Gastrocnemius medialis (tissue), 4 donors: ENCODE measurements around the gene PHACTR1. TPM values are rescaled to one million over a fixed set of nuclear protein-coding genes. Genes with fewer than 3 reads are reported as not detected.

Experiments
- ATAC-seq, 2 donors: fragments of 150-250 bp; one replicate each; pipeline ENCODE4 v1.9.1; 2016
- DNase-seq, 2 donors: peaks; one replicate each; pipeline ENCODE4 v3.0.0-alpha.2; 2019
- H3K27ac ChIP-seq, 4 donors: fragments of 200-600 bp; sonication (generic); 1 replicate in 1 of 4; 2 replicates in 3 of 4; pipeline ENCODE4 v1.5.1; 2016 to 2018; ENCODE audit warnings: mild to moderate bottlenecking in 2 of 4, moderate library complexity in 1 of 4
- H3K27me3 ChIP-seq, 3 donors: fragments of 200-600 bp; sonication (generic) in 2 of 3; 1 replicate in 1 of 3; 2 replicates in 2 of 3; pipeline versions ENCODE4 v1.5.1 to v1.6.0; 2016 to 2019; ENCODE audit warnings: mild to moderate bottlenecking in 1 of 3, moderate library complexity in 1 of 3
- H3K36me3 ChIP-seq, 2 donors: fragments of 200-600 bp; sonication (generic) in 1 of 2; one replicate each; pipeline ENCODE4 v1.5.1; 2017 to 2018
- H3K4me1 ChIP-seq, 2 donors: fragments of 200-600 bp; sonication (generic) in 1 of 2; one replicate each; pipeline ENCODE4 v1.5.1; 2016 to 2017; ENCODE audit warnings: mild to moderate bottlenecking in 2 of 2
- H3K4me3 ChIP-seq, 4 donors: fragments of 200-600 bp; sonication (generic) in 3 of 4; 1 replicate in 1 of 4; 2 replicates in 3 of 4; pipeline ENCODE4 v1.5.1; 2016 to 2019; ENCODE audit warnings: mild to moderate bottlenecking in 2 of 4
- H3K9me3 ChIP-seq, 3 donors: fragments of 200-600 bp; sonication (generic) in 2 of 3; 1 replicate in 1 of 3; 2 replicates in 2 of 3; pipeline ENCODE4 v1.5.1; 2016 to 2019
- POLR2A ChIP-seq, 2 donors: fragments of 450-650 bp; IDR thresholded peaks; one replicate each; pipeline ENCODE4 v1.6.1; 2017; ENCODE audit warnings: antibody characterized with exemption in 2 of 2, mild to moderate bottlenecking in 2 of 2, moderate library complexity in 2 of 2
- in situ Hi-C, 4 donors: fragments of 200-750 bp; cut with MboI; loops; one replicate each; pipeline versions ENCODE4 v1.15.0 to v1.8.0; 2017; ENCODE audit warnings: low sequenced_read_pairs in 4 of 4
- intact Hi-C: fragments of 100-400 bp; cut with DNase I; formaldehyde crosslinking; loops from one replicate; pipeline ENCODE4 v1.15.1; 2023; ENCODE audit warnings: low total_unique reads
- total RNA-seq, 4 donors: library from RNA; depleted of rRNA; stranded (reverse); fragments of >200 nt; gene quantifications; one replicate each; pipeline versions ENCODE4 v1.1.0 to v1.2.3, GENCODE V29; 2016
- TF ChIP-seq, protein P1 (sequence below), 5 experiments: fragments of 450-650 bp in 3 of 5; fragments of 200-600 bp in 2 of 5; sonication (generic) in 2 of 5; IDR thresholded peaks in 4 of 5; conservative IDR thresholded peaks in 1 of 5; 1 replicate in 4 of 5; 2 replicates in 1 of 5; pipeline ENCODE4 v1.5.1; 2016 to 2019; ENCODE audit warnings: antibody characterized with exemption in 5 of 5, mild to moderate bottlenecking in 3 of 5, moderate library complexity in 3 of 5

Gene PHACTR1
- total RNA-seq, 4 donors from 2014 or later, result 0.07 to 0.82 (median 0.21) TPM

- no peaks in the 10 kb centered on the region for H3K27me3 ChIP-seq
- TF ChIP-seq, protein P1, sequence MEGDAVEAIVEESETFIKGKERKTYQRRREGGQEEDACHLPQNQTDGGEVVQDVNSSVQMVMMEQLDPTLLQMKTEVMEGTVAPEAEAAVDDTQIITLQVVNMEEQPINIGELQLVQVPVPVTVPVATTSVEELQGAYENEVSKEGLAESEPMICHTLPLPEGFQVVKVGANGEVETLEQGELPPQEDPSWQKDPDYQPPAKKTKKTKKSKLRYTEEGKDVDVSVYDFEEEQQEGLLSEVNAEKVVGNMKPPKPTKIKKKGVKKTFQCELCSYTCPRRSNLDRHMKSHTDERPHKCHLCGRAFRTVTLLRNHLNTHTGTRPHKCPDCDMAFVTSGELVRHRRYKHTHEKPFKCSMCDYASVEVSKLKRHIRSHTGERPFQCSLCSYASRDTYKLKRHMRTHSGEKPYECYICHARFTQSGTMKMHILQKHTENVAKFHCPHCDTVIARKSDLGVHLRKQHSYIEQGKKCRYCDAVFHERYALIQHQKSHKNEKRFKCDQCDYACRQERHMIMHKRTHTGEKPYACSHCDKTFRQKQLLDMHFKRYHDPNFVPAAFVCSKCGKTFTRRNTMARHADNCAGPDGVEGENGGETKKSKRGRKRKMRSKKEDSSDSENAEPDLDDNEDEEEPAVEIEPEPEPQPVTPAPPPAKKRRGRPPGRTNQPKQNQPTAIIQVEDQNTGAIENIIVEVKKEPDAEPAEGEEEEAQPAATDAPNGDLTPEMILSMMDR (IDR thresholded peaks at IDR 0.05 in 4 of 5, conservative IDR thresholded peaks at IDR 0.05 in 1 of 5), result no peak
- TF ChIP-seq POLR2A (IDR thresholded peaks at IDR 0.05), result no peak
- no peak for DNase-seq
- in situ Hi-C loops, result no loop called here
- no peak overlapping the region for H3K4me3 ChIP-seq
- no peak for ATAC-seq
- no peak overlapping the region for H3K27ac ChIP-seq
- no peaks in the 10 kb centered on the region for H3K4me1 ChIP-seq
- intact Hi-C loops, result no loop called here
- no peaks in the 10 kb centered on the region for H3K9me3 ChIP-seq
- H3K36me3 ChIP-seq, result no peaks in the 10 kb centered on the region
Measured at GRCh38 chr6:13024616-13025015, 308.0 kb downstream of the PHACTR1 start.

DNA sequence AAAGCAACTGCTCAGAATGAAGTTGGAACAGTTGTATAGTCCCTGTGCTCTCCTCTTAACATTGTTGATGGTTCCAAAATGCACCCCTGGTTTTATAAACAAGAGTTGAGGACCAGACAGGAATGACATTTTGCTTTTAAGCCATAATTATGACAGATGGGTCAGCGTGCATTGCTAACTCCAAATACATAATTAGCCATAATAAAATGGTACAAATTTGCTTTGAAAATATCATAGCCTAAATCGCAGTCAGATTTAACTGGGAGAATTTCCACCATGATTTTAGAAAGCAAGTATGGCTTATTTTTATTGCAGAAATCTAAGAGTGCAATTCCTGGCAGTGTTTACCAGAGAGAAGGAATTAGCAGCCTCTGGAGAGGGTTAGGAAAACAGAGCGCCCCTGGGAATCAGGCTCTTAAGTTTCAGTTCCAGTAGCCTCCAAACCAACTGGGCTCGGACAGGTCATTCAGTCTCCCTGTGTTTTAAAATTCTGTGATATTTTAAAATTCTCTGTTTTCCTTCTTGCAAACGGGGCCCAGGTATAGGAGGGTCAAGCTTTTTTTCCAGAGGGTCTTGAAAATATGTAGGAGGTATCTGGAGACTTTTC is 309.4 kb downstream of the PHACTR1 start:
- ATAC-seq, result no peak

GRCh38 chr6:13026557-13026956 is 310.0 kb downstream of the PHACTR1 start:
- no peaks in the 10 kb centered on the region for H3K4me1 ChIP-seq
- DNase-seq (no peak), ATAC-seq (no peak)
- no peak overlapping the region for H3K27ac ChIP-seq
- no peaks in the 10 kb centered on the region for H3K36me3 ChIP-seq
- H3K9me3 ChIP-seq, result no peaks in the 10 kb centered on the region
- intact Hi-C loops (no loop called here), in situ Hi-C loops (no loop called here)
- H3K4me3 ChIP-seq, result no peak overlapping the region
- H3K27me3 ChIP-seq, result no peaks in the 10 kb centered on the region
- TF ChIP-seq, protein P1 (IDR thresholded peaks at IDR 0.05 in 4 of 5, conservative IDR thresholded peaks at IDR 0.05 in 1 of 5), result no peak
- TF ChIP-seq POLR2A (IDR thresholded peaks at IDR 0.05), result no peak

More for the DNA sequence above, 309.4 kb downstream of the PHACTR1 start:
- TF ChIP-seq, protein P1 (IDR thresholded peaks at IDR 0.05 in 4 of 5, conservative IDR thresholded peaks at IDR 0.05 in 1 of 5), result no peak
- no peak for TF ChIP-seq POLR2A (IDR thresholded peaks at IDR 0.05)
- Histone ChIP-seq H3K27me3 (no peaks in the 10 kb centered on the region), H3K4me3 (no peak overlapping the region), H3K4me1 (no peaks in the 10 kb centered on the region), H3K9me3 (no peaks in the 10 kb centered on the region), H3K36me3 (no peaks in the 10 kb centered on the region), H3K27ac (no peak overlapping the region)
- in situ Hi-C loops (no loop called here), intact Hi-C loops (no loop called here)
- no peak for DNase-seq

DNA sequence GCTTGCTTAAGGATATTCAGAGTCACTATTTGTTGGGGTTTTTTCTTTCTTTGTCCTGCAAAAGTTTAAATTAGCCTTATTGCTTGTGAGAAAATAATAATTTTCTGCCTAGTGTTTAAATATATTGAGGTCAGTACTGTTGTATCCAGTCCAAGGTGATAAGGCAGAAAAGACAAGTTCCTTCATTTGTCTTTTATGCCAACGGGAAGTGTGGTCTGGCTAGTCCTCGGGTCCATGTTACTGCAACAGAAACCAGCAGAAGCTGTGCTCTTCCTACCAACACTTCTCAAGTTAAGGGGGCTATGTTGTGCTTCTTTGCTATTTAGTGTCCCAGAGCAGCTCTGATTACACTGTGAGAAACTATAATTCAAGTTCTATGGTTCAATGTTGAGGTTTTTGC is 310.6 kb downstream of the PHACTR1 start:
- ATAC-seq (no peak), DNase-seq (no peak)
- intact Hi-C loops (no loop called here), in situ Hi-C loops (no loop called here)
- Histone ChIP-seq H3K27me3 (no peaks in the 10 kb centered on the region), H3K4me1 (no peaks in the 10 kb centered on the region), H3K36me3 (no peaks in the 10 kb centered on the region), H3K27ac (no peak overlapping the region), H3K4me3 (no peak overlapping the region), H3K9me3 (no peaks in the 10 kb centered on the region)
- TF ChIP-seq, protein P1 (IDR thresholded peaks at IDR 0.05 in 4 of 5, conservative IDR thresholded peaks at IDR 0.05 in 1 of 5), result no peak
- no peak for TF ChIP-seq POLR2A (IDR thresholded peaks at IDR 0.05)

DNA sequence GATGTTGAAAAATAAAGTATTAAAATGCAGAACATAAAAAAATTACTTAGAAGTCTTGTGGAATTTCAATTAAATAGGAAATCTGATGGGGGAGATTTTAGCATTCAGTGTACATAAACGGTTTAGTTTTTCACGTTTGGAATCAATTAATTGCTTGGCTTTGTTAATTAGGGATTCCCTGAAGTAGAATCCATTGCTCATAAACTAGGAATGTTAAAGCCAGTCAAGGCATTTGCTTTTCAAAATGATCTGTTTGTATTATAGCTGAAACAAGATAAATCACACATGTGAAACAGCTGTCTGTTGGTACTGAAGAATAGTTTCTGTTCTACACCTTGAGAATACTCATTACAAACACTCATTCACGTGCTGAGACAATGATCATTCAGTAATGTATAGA is 313.8 kb downstream of the PHACTR1 start:
- H3K9me3 ChIP-seq, result no peaks in the 10 kb centered on the region
- TF ChIP-seq POLR2A (IDR thresholded peaks at IDR 0.05), result no peak
- TF ChIP-seq, protein P1 (IDR thresholded peaks at IDR 0.05 in 4 of 5, conservative IDR thresholded peaks at IDR 0.05 in 1 of 5), result no peak
- DNase-seq (no peak), ATAC-seq (no peak)
- no peaks in the 10 kb centered on the region for H3K36me3 ChIP-seq
- H3K27ac ChIP-seq, result no peak overlapping the region
- no peaks in the 10 kb centered on the region for H3K27me3 ChIP-seq
- in situ Hi-C loops (no loop called here), intact Hi-C loops (no loop called here)
- no peaks in the 10 kb centered on the region for H3K4me1 ChIP-seq
- H3K4me3 ChIP-seq, result no peak overlapping the region
